HEK293 (cell line): ENCODE measurements around the gene PDE4A.

ENCODE experiments used
- HOXD13 ChIP-seq: sonication (generic); formaldehyde crosslinking; IDR thresholded peaks from 2 replicates; pipeline ENCODE4 v1.8.0; 2022; ENCODE audit warnings: missing genetic modification reagents, borderline replicate concordance
- PRDM10 ChIP-seq: fragments of 450-650 bp; formaldehyde crosslinking; IDR thresholded peaks from 2 replicates; pipeline ENCODE4 v1.5.1; 2016; ENCODE audit warnings: missing biosample characterization, missing genetic modification characterization
- PRDM2 ChIP-seq: fragments of 450-650 bp; formaldehyde crosslinking; IDR thresholded peaks from 2 replicates; pipeline ENCODE4 v1.5.1; 2016; ENCODE audit warnings: missing biosample characterization, missing genetic modification characterization, borderline replicate concordance
- REPIN1 ChIP-seq: fragments of 450-650 bp; formaldehyde crosslinking; IDR thresholded peaks from 2 replicates; pipeline ENCODE4 v1.5.1; 2017; ENCODE audit warnings: missing biosample characterization, missing genetic modification characterization, low read depth
- REST ChIP-seq: fragments of 450-650 bp; formaldehyde crosslinking; IDR thresholded peaks from 2 replicates; pipeline ENCODE4 v1.5.1; 2016; ENCODE audit warnings: missing biosample characterization, missing genetic modification characterization
- SALL2 ChIP-seq: fragments of 450-650 bp; formaldehyde crosslinking; IDR thresholded peaks from 2 replicates; pipeline ENCODE4 v1.5.0; 2017; ENCODE audit warnings: missing biosample characterization, mild to moderate bottlenecking, missing genetic modification characterization, borderline replicate concordance
- YY1 ChIP-seq: fragments of 450-650 bp; formaldehyde crosslinking; IDR thresholded peaks from 2 replicates; pipeline ENCODE4 v1.5.1; 2018; ENCODE audit warnings: missing biosample characterization, missing genetic modification characterization
- ZBTB1 ChIP-seq: fragments of 450-650 bp; formaldehyde crosslinking; IDR thresholded peaks from 2 replicates; pipeline ENCODE4 v1.5.1; 2016; ENCODE audit warnings: missing biosample characterization, missing genetic modification characterization
- ZEB2 ChIP-seq: fragments of 450-650 bp; formaldehyde crosslinking; IDR thresholded peaks from 2 replicates; pipeline ENCODE4 v1.5.1; 2016; ENCODE audit warnings: missing biosample characterization, missing genetic modification characterization
- ZNF132 ChIP-seq: fragments of 450-650 bp; formaldehyde crosslinking; IDR thresholded peaks from 2 replicates; pipeline ENCODE4 v1.5.1; 2017; ENCODE audit warnings: missing biosample characterization, missing genetic modification characterization, borderline replicate concordance
- ZNF169 ChIP-seq: fragments of 450-650 bp; formaldehyde crosslinking; IDR thresholded peaks from 2 replicates; pipeline ENCODE4 v1.5.1; 2016; ENCODE audit warnings: missing biosample characterization, missing genetic modification characterization
- ZNF23 ChIP-seq: fragments of 450-650 bp; formaldehyde crosslinking; IDR thresholded peaks from 2 replicates; pipeline ENCODE4 v1.5.1; 2016; ENCODE audit warnings: missing biosample characterization, missing genetic modification characterization, borderline replicate concordance
- ZNF266 ChIP-seq: fragments of 450-650 bp; formaldehyde crosslinking; IDR thresholded peaks from 2 replicates; pipeline ENCODE4 v1.5.1; 2016; ENCODE audit warnings: missing biosample characterization, missing genetic modification characterization, low read depth
- ZNF335 ChIP-seq: fragments of 450-650 bp; formaldehyde crosslinking; conservative IDR thresholded peaks from 2 replicates; pipeline ENCODE4 v1.5.1; 2016; ENCODE audit warnings: missing biosample characterization, missing genetic modification characterization
- ZNF362 ChIP-seq: fragments of 450-650 bp; formaldehyde crosslinking; IDR thresholded peaks from 2 replicates; pipeline ENCODE4 v1.5.1; 2016; ENCODE audit warnings: missing biosample characterization, missing genetic modification characterization
- ZNF398 ChIP-seq: fragments of 450-650 bp; formaldehyde crosslinking; IDR thresholded peaks from 2 replicates; pipeline ENCODE4 v1.5.1; 2017; ENCODE audit warnings: missing biosample characterization, missing genetic modification characterization
- ZNF423 ChIP-seq: fragments of 450-650 bp; formaldehyde crosslinking; IDR thresholded peaks from 2 replicates; pipeline ENCODE4 v1.5.1; 2016; ENCODE audit warnings: missing biosample characterization, missing genetic modification characterization
- ZNF548 ChIP-seq: fragments of 450-650 bp; formaldehyde crosslinking; IDR thresholded peaks from 2 replicates; pipeline ENCODE4 v1.5.1; 2016; ENCODE audit warnings: missing biosample characterization, missing genetic modification characterization
- ZNF704 ChIP-seq: fragments of 450-650 bp; formaldehyde crosslinking; IDR thresholded peaks from 2 replicates; pipeline ENCODE4 v1.5.1; 2016; ENCODE audit warnings: missing biosample characterization, missing genetic modification characterization
- ZXDB ChIP-seq: fragments of 450-650 bp; formaldehyde crosslinking; IDR thresholded peaks from 2 replicates; pipeline ENCODE4 v1.5.1; 2016; ENCODE audit warnings: missing biosample characterization, missing genetic modification characterization

Gene PDE4A

GRCh38 chr19:10424011-10424637 lies 3.8 kb downstream of the PDE4A start (continued):
- TF ChIP-seq ZBTB1 (no peak), ZNF704 (tag by site-specific recombination) (no peak), ZXDB (tag by site-specific recombination) (peak; percentile 58; the same call in 1 of the 2 replicates), PRDM2 (tag by site-specific recombination) (no peak), REST (no peak), ZNF169 (no peak), PRDM10 (tag by site-specific recombination) (peak; percentile 92), YY1 (tag by site-specific recombination) (no peak), HOXD13 (CRISPR knock-in tag) (no peak), ZEB2 (peak; percentile 87), REPIN1 (tag by site-specific recombination) (no peak), ZNF335 (tag by site-specific recombination) (peak; percentile 91), ZNF362 (no peak), ZNF423 (tag by site-specific recombination) (no peak), ZNF548 (tag by site-specific recombination) (no peak), ZNF266 (tag by site-specific recombination) (no peak), SALL2 (no peak), ZNF398 (peak; percentile 91), ZNF23 (tag by site-specific recombination) (no peak), ZNF132 (no peak)
